Gastroesophageal sphincter (tissue), 3 donors: Measurements from ENCODE around the gene TGM3.

Experiments used
- CTCF ChIP-seq, 4 experiments: fragments of 200-600 bp in 2 of 4; fragments of 450-650 bp in 2 of 4; sonication (generic) in 1 of 4; IDR thresholded peaks; one replicate each; pipeline ENCODE4 v1.5.1; 2017 to 2019; ENCODE audit warnings: antibody characterized with exemption in 4 of 4, mild to moderate bottlenecking in 2 of 4, moderate library complexity in 2 of 4
- POLR2A ChIP-seq, 2 donors: fragments of 450-650 bp; IDR thresholded peaks; one replicate each; pipeline ENCODE4 v1.6.1; 2017; ENCODE audit warnings: antibody characterized with exemption in 2 of 2, mild to moderate bottlenecking in 2 of 2, moderate library complexity in 1 of 2
- POLR2AphosphoS5 ChIP-seq: sonication (generic); formaldehyde crosslinking; IDR thresholded peaks from one replicate; pipeline ENCODE4 v1.6.1; 2017; ENCODE audit warnings: antibody characterized with exemption

- no peak for TF ChIP-seq POLR2AphosphoS5
- no peak for TF ChIP-seq CTCF (IDR thresholded peaks at IDR 0.05)
- no peak for TF ChIP-seq POLR2A (IDR thresholded peaks at IDR 0.05)
Observed at GRCh38 chr20:2260250-2260649, 35.6 kb upstream of the TGM3 start.
